ENCODE results near the gene NR2E1. TPM values are rescaled to one million over a fixed set of nuclear protein-coding genes. Genes with fewer than 3 reads are reported as not detected.

The NR2E1 gene
- total RNA-seq, 1 donor from 2014 or later: not detected

GRCh38 chr6:108118810-108119768, 46.7 kb upstream of the NR2E1 start:
- H3K4me1 Mint-ChIP-seq (ENCODE audit: unreplicated experiment): peaks cover 40% of the 10 kb centered on the region
- peaks cover 4% of the 10 kb centered on the region for H3K36me3 Mint-ChIP-seq (ENCODE audit: unreplicated experiment)
- no peak for TF ChIP-seq CTCF (IDR thresholded peaks at IDR 0.05)
- DNase-seq (ENCODE audit: extremely low spot score, unreplicated experiment): no peak
- peak overlapping the region; percentile 84 for H3K4me3 Mint-ChIP-seq (ENCODE audit: unreplicated experiment)
- no peak overlapping the region for H3K27ac Mint-ChIP-seq (ENCODE audit: unreplicated experiment)
- H3K9me3 Mint-ChIP-seq (ENCODE audit: unreplicated experiment): no peaks in the 10 kb centered on the region
- H3K27me3 Mint-ChIP-seq (ENCODE audit: unreplicated experiment): peaks cover 72% of the 10 kb centered on the region

GRCh38 chr6:108119769-108120141, 46.1 kb upstream of the NR2E1 start:
- no peak for TF ChIP-seq CTCF (IDR thresholded peaks at IDR 0.05)
- peaks cover 65% of the 10 kb centered on the region for H3K27me3 Mint-ChIP-seq (ENCODE audit: unreplicated experiment)
- peaks cover 44% of the 10 kb centered on the region for H3K4me1 Mint-ChIP-seq (ENCODE audit: unreplicated experiment)
- H3K4me3 Mint-ChIP-seq (ENCODE audit: unreplicated experiment): peak overlapping the region; percentile 84
- no peak overlapping the region for H3K27ac Mint-ChIP-seq (ENCODE audit: unreplicated experiment)
- DNase-seq (ENCODE audit: extremely low spot score, unreplicated experiment): no peak
- peaks cover 4% of the 10 kb centered on the region for H3K36me3 Mint-ChIP-seq (ENCODE audit: unreplicated experiment)
- H3K9me3 Mint-ChIP-seq (ENCODE audit: unreplicated experiment): no peaks in the 10 kb centered on the region

- Mint-ChIP-seq H3K36me3 (ENCODE audit: unreplicated experiment) (peaks cover 4% of the 10 kb centered on the region), H3K4me3 (ENCODE audit: unreplicated experiment) (no peak overlapping the region), H3K9me3 (ENCODE audit: unreplicated experiment) (no peaks in the 10 kb centered on the region), H3K4me1 (ENCODE audit: unreplicated experiment) (peaks cover 39% of the 10 kb centered on the region), H3K27ac (ENCODE audit: unreplicated experiment) (no peak overlapping the region), H3K27me3 (ENCODE audit: unreplicated experiment) (peaks cover 60% of the 10 kb centered on the region)
- no peak for TF ChIP-seq CTCF (IDR thresholded peaks at IDR 0.05)
- no peak for DNase-seq (ENCODE audit: extremely low spot score, unreplicated experiment)
Measured at GRCh38 chr6:108120311-108120710, 45.5 kb upstream of the NR2E1 start.

GRCh38 chr6:108121612-108122011, 44.2 kb upstream of the NR2E1 start:
- H3K27ac Mint-ChIP-seq (ENCODE audit: unreplicated experiment): no peak overlapping the region
- H3K4me1 Mint-ChIP-seq (ENCODE audit: unreplicated experiment): peaks cover 31% of the 10 kb centered on the region
- peaks cover 47% of the 10 kb centered on the region for H3K27me3 Mint-ChIP-seq (ENCODE audit: unreplicated experiment)
- DNase-seq (ENCODE audit: extremely low spot score, unreplicated experiment): no peak
- H3K36me3 Mint-ChIP-seq (ENCODE audit: unreplicated experiment): peaks cover 4% of the 10 kb centered on the region
- H3K9me3 Mint-ChIP-seq (ENCODE audit: unreplicated experiment): no peaks in the 10 kb centered on the region
- no peak for TF ChIP-seq CTCF (IDR thresholded peaks at IDR 0.05)
- no peak overlapping the region for H3K4me3 Mint-ChIP-seq (ENCODE audit: unreplicated experiment)

GRCh38 chr6:108123481-108123929, 42.3 kb upstream of the NR2E1 start:
- peaks cover 37% of the 10 kb centered on the region for H3K4me1 Mint-ChIP-seq (ENCODE audit: unreplicated experiment)
- no peaks in the 10 kb centered on the region for H3K9me3 Mint-ChIP-seq (ENCODE audit: unreplicated experiment)
- no peak for DNase-seq (ENCODE audit: extremely low spot score, unreplicated experiment)
- no peak for TF ChIP-seq CTCF (IDR thresholded peaks at IDR 0.05)
- peaks cover 4% of the 10 kb centered on the region for H3K36me3 Mint-ChIP-seq (ENCODE audit: unreplicated experiment)
- H3K27me3 Mint-ChIP-seq (ENCODE audit: unreplicated experiment): peaks cover 35% of the 10 kb centered on the region
- H3K4me3 Mint-ChIP-seq (ENCODE audit: unreplicated experiment): no peak overlapping the region
- H3K27ac Mint-ChIP-seq (ENCODE audit: unreplicated experiment): peak overlapping the region; percentile 44

Measured in osteocyte (in vitro differentiated cells).